Endothelial cell (in vitro differentiated cells): ENCODE results near the gene STX3. TPM values are rescaled to one million over a fixed set of nuclear protein-coding genes. Genes with fewer than 3 reads are reported as not detected.
"Not testable (repeated sequence)": the region's sequence is repeated elsewhere in the genome, so short reads cannot be mapped to it uniquely, and the experiment has no call there.

Experiments used
- DNase-seq: peaks from one replicate; pipeline ENCODE4 v3.0.0; 2021; ENCODE audit warnings: low spot score
- H3K27ac Mint-ChIP-seq: one replicate; pipeline ENCODE4 v1.8.0; 2021; ENCODE audit warnings: mixed read lengths, inconsistent platforms; ENCODE audit not compliant: unreplicated experiment
- H3K27me3 Mint-ChIP-seq: one replicate; pipeline ENCODE4 v1.8.0; 2021; ENCODE audit warnings: mild to moderate bottlenecking, moderate library complexity, mixed read lengths, inconsistent platforms; ENCODE audit not compliant: unreplicated experiment
- H3K36me3 Mint-ChIP-seq: one replicate; pipeline ENCODE4 v1.8.0; 2021; ENCODE audit warnings: mild to moderate bottlenecking, low read depth, mixed read lengths, inconsistent platforms; ENCODE audit not compliant: unreplicated experiment
- H3K4me1 Mint-ChIP-seq: one replicate; pipeline ENCODE4 v1.8.0; 2021; ENCODE audit warnings: mild to moderate bottlenecking, mixed read lengths, inconsistent platforms; ENCODE audit not compliant: unreplicated experiment
- H3K4me3 Mint-ChIP-seq: one replicate; pipeline ENCODE4 v1.8.0; 2021; ENCODE audit warnings: mild to moderate bottlenecking, mixed read lengths, inconsistent platforms; ENCODE audit not compliant: unreplicated experiment
- H3K9me3 Mint-ChIP-seq: one replicate; pipeline ENCODE4 v1.8.0; 2021; ENCODE audit warnings: mixed read lengths, inconsistent platforms; ENCODE audit not compliant: unreplicated experiment
- total RNA-seq: library from RNA; stranded (reverse); fragmentation: NEBNext Ultra II Directional; extraction: Animal tissue kit (Norgen Biotek cat#: 25700); gene quantifications from one replicate; pipeline ENCODE4 v1.2.1, GENCODE V29; 2021; ENCODE audit not compliant: unreplicated experiment
- TF ChIP-seq, protein P1 (sequence below): fragments of 200-600 bp; sonication (generic); IDR thresholded peaks from one replicate; pipeline ENCODE4 v1.5.0; 2021; ENCODE audit warnings: antibody characterized with exemption; ENCODE audit not compliant: unreplicated experiment

STX3 gene
- total RNA-seq, 1 donor from 2014 or later: 140 TPM

DNA sequence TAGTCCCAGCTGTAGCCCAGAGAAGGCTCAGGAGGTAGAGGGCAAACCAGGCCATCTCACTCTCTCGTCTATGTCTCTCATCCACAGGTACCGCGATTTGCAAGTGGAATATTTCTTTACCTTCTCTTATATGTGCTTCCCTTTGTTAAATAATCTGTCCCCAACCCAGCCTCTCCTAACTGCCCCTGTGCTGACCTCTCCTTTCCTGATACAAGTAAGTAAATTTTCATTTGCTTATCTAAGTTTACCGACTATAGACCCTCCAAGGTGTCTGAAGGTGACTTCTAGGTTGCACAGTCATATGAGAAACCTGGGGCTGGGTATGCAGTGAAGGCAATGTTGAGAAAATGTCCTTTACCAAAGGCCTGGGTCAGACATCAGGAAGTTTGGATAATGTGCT is 90.2 kb downstream of the STX3 start, which contains the start of gene CBLIF:
Gene CBLIF (minus strand): TSS at position 101 of the 400 bp plus-strand sequence. CDS start 46 bp downstream, at position 55.
- H3K36me3 Mint-ChIP-seq: no peaks in the 10 kb centered on the region
- TF ChIP-seq, protein P1, sequence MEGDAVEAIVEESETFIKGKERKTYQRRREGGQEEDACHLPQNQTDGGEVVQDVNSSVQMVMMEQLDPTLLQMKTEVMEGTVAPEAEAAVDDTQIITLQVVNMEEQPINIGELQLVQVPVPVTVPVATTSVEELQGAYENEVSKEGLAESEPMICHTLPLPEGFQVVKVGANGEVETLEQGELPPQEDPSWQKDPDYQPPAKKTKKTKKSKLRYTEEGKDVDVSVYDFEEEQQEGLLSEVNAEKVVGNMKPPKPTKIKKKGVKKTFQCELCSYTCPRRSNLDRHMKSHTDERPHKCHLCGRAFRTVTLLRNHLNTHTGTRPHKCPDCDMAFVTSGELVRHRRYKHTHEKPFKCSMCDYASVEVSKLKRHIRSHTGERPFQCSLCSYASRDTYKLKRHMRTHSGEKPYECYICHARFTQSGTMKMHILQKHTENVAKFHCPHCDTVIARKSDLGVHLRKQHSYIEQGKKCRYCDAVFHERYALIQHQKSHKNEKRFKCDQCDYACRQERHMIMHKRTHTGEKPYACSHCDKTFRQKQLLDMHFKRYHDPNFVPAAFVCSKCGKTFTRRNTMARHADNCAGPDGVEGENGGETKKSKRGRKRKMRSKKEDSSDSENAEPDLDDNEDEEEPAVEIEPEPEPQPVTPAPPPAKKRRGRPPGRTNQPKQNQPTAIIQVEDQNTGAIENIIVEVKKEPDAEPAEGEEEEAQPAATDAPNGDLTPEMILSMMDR: no peak
- H3K4me3 Mint-ChIP-seq: no peak within 1 kb of the TSS
- H3K9me3 Mint-ChIP-seq: no peaks in the 10 kb centered on the region
- no peaks in the 10 kb centered on the region for H3K4me1 Mint-ChIP-seq
- peaks cover 1% of the 10 kb centered on the region for H3K27me3 Mint-ChIP-seq
- DNase-seq: no peak
- no peak within 1 kb of the TSS for H3K27ac Mint-ChIP-seq

DNA sequence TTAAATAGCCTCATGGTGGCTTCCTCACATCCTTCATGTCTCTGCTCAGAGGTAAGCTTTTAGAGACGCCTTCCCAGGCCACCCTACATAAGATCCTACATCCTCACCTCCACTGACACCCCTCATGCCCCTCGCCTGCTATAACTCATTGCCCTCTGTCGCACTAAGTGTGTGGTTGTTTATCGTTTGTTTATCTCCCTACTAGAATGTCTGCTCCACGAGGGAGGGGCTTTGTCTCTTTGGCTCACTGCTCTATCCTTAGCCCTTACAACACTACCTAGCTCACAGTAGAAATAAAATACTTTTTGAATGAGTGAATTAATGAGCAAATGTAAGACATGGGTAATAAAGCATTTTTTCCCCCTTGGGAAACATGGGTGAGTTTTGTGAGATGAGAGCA is 91.4 kb downstream of the STX3 start:
- no peak for DNase-seq
- H3K4me3 Mint-ChIP-seq: no peak overlapping the region
- TF ChIP-seq, protein P1: no peak
- H3K27me3 Mint-ChIP-seq: peaks cover 1% of the 10 kb centered on the region
- no peak overlapping the region for H3K27ac Mint-ChIP-seq
- no peaks in the 10 kb centered on the region for H3K9me3 Mint-ChIP-seq
- no peaks in the 10 kb centered on the region for H3K36me3 Mint-ChIP-seq
- no peaks in the 10 kb centered on the region for H3K4me1 Mint-ChIP-seq

DNA sequence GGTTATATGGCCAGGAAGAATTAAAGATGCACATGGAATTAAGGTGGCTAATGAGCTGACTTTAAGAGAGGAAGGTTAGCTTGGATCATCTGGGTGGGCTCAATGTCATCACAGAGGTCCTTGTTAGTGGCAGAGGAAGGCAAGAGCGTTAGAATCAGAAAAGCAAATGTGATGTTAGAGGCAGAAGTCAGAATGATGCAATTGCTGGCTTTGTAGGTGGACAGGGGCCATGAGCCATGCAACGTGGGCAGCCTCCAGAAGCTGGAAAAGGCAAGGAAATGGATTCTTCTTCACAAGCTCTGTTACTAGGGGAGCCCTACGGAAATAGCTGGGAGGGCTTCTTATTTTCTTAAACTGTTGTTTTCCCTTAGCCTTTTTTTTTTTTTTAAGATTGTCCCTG is 92.5 kb downstream of the STX3 start:
- H3K4me1 Mint-ChIP-seq: no peaks in the 10 kb centered on the region
- peaks cover 1% of the 10 kb centered on the region for H3K27me3 Mint-ChIP-seq
- TF ChIP-seq, protein P1: no peak
- no peaks in the 10 kb centered on the region for H3K9me3 Mint-ChIP-seq
- no peak for DNase-seq
- H3K36me3 Mint-ChIP-seq: no peaks in the 10 kb centered on the region
- no peak overlapping the region for H3K27ac Mint-ChIP-seq
- H3K4me3 Mint-ChIP-seq: no peak overlapping the region

DNA sequence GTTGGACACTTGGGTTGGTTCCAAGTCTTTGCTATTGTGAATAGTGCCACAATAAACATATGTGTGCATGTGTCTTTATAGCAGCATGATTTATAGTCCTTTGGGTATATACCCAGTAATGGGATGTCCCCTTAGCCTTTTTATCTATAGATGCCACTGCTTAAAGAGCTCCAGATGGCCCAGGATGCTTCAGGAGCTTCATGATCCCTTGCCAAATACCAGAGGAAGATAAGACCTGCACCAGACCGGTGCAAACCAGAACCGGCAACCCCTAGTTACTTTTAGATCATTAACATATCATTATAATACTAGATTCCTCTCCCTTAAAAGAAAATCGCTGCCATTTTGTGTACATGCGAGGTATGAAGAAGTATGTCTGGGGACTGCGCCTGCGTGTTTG is 93.3 kb downstream of the STX3 start:
- H3K4me3 Mint-ChIP-seq, H3K36me3 Mint-ChIP-seq, DNase-seq, H3K27me3 Mint-ChIP-seq, H3K9me3 Mint-ChIP-seq, H3K27ac Mint-ChIP-seq, H3K4me1 Mint-ChIP-seq: not testable (repeated sequence)

DNA sequence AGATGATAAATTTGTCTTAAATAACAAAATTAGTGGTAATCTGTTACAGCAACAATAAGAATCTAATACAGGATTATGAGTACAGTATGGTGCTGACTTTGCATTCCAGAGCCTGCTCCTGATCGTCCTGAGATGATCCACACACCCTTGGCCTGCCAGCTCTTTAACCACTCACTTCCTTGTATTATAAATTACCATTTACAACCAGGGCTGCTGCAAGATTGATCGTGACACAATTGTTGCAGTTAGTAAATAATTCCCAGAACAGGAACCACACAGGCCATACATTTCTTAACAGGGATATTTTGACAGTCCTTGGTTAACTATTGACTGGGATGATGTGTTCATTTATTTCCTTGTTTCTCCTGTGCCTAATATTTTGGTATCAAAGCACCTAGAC is 94.0 kb downstream of the STX3 start:
- no peak overlapping the region for H3K4me3 Mint-ChIP-seq
- H3K4me1 Mint-ChIP-seq: no peaks in the 10 kb centered on the region
- H3K9me3 Mint-ChIP-seq: no peaks in the 10 kb centered on the region
- TF ChIP-seq, protein P1: no peak
- H3K27ac Mint-ChIP-seq: no peak overlapping the region
- H3K36me3 Mint-ChIP-seq: no peaks in the 10 kb centered on the region
- DNase-seq: no peak
- H3K27me3 Mint-ChIP-seq: peaks cover 1% of the 10 kb centered on the region

DNA sequence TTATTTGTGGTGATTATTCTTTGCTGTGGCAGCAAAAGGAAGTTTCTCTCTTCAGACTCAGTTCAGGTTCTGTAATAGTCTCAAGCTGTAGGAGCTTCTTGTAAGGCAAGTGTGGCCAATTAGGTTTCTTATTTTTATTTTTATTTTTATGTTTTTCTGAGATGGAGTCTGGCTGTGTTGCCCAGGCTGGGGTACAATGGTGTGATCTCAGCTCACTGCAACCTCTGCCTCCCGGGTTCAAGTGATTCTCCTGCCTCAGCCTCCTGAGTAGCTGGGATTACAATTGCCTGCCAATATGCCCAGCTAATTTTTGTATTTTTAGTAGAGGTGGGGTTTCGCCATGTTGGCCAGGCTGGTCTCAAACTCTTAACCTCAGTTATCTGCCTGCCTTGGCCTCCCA is 94.4 kb downstream of the STX3 start:
- not testable (repeated sequence) for H3K4me3 Mint-ChIP-seq, H3K27ac Mint-ChIP-seq, H3K36me3 Mint-ChIP-seq

DNA sequence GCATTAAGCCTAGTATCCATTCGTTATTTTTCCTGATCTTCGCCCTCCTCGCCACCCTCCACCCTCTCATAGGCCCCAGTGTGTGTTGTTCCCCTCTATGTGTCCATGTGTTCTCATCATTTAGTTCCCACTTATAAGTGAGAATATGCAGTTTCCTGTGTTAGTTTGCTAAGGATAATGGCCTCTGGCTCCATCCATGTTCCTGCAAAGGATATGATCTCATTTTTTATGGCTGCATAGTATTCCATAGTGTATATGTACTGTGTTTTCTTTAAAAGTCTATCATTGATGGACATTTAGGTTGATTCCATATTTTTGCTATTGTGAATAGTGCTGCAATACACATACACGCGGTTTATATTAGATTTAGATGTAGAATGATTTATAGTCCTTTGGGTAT is 96.2 kb downstream of the STX3 start:
- not testable (repeated sequence) for DNase-seq, H3K4me1 Mint-ChIP-seq, H3K27me3 Mint-ChIP-seq, H3K36me3 Mint-ChIP-seq, H3K27ac Mint-ChIP-seq, H3K9me3 Mint-ChIP-seq, H3K4me3 Mint-ChIP-seq

More for the DNA sequence above, 94.4 kb downstream of the STX3 start:
- H3K27me3 Mint-ChIP-seq, DNase-seq, H3K4me1 Mint-ChIP-seq, H3K9me3 Mint-ChIP-seq: not testable (repeated sequence)
